SKM-1 (cell line): ENCODE data around the gene CATSPERZ.
"Not testable (repeated sequence)": the region's sequence is repeated elsewhere in the genome, so short reads cannot be mapped to it uniquely, and the experiment has no call there.

ENCODE experiments used
- DNase-seq: peaks from one replicate; lab custom pipeline; 2025; ENCODE audit not compliant: unreplicated experiment; lab: John Stamatoyannopoulos, UW

The CATSPERZ gene

GRCh38 chr11:64303109-64304031, 3.2 kb downstream of the CATSPERZ start:
- no peak for DNase-seq

DNA sequence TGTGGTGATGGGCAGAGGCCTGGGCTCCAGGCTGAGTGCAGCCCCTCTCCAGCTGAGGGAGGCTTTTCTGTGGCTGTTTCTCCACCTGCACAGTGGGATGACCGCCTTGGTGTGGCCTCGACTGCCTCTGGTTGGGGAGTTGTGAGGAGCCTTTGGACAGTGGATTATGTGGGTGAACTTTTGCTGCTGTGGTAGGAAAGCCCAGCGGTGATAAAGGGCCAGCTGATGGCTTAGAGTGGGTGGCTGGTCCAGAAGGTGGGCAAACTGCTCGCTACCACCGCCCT, 3.8 kb downstream of the CATSPERZ start:
- DNase-seq: no peak

DNA sequence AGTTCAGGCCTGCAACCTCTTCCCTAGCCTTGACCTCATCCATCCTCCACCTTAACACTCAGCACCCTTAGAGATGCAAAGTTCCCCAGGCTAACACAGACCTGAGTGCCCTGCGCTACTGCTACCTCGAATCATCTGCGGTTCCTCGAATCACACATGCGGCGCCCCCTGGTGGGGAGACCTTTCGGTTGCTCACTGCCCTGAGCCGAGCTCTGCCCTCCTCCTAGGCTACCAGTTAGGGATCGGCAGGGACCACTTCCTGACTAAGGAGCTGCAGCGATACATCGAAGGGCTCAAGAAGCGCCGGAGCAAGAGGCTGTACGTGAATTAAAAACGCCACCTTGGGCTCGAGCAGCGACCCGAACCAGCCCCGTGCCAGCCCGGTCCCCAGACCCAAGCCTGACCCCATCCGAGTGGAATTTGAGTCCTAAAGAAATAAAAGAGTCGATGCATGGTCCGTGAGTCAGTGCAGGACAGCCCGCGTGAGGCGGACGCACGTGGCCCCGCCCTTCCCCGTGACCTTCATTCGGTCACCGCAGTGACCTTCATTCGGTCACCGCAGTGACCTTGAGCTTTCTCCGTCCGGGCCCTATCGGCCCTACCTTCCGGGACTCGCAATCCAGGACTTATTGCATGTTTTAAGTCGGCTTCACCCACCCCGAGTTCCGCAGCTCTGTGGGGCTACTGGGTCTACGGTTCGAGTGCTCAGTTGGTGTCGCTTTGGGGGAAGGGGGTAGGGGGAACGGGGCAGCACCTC, 4.3 kb downstream of the CATSPERZ start:
- DNase-seq: peak; percentile 93

DNA sequence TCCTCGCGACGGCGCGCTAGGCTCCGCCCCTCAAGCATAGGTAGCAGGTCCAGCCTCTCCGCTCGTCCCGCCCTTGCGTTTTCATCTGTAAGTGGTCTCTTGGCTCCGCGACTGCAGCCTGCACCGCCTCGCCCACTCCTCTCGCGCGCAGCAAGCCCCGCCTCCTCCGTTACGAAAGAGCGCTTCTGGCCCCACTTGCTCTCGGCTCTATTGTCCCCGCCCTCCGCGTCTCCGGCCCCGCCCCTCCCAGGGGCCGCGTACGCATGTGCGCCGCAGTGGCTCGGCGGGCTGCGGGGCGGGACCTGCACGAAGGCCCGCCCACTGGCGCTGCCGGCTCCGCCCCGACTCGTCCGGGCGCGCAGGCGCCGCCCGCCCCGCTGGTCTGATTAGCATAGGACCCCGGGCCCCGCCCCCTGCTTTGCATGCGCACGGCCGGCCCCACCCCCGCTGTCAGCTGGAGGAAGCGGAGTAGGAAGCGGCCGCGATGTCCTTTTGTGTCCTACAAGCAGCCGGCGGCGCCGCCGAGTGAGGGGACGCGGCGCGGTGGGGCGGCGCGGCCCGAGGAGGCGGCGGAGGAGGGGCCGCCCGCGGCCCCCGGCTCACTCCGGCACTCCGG, 5.0 kb downstream of the CATSPERZ start, which contains the start of gene ESRRA:
Gene ESRRA, plus strand, starts transcription at position 450 of the 616 bp plus-strand sequence. CDS start 1,656 bp downstream, outside the sequence.
- DNase-seq: peak; percentile 99

GRCh38 chr11:64305691-64306562, 5.8 kb downstream of the CATSPERZ start:
- peak; percentile 79 for DNase-seq

DNA sequence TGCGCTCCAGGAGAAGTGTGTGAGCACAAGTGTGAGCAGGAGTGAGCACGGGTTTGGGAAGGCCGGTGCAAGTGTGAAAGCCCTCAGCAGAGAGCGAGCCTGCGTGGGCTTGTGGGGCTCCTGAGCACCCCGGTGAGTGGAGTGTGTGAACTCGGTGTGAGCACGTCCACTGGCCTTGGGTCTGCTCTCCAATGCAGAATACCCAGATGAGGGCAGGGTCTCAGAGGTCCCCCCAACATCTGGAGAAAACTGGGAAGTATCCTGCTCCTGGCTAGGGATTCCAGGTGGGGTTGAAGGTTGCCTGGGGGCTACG, 6.4 kb downstream of the CATSPERZ start:
- no peak for DNase-seq

- DNase-seq: no peak
Measured at GRCh38 chr11:64306876-64307622, 6.9 kb downstream of the CATSPERZ start.

GRCh38 chr11:64307795-64308194, 7.6 kb downstream of the CATSPERZ start:
- DNase-seq: not testable (repeated sequence)

GRCh38 chr11:64312947-64313346, 12.8 kb downstream of the CATSPERZ start:
- DNase-seq: no peak

DNA sequence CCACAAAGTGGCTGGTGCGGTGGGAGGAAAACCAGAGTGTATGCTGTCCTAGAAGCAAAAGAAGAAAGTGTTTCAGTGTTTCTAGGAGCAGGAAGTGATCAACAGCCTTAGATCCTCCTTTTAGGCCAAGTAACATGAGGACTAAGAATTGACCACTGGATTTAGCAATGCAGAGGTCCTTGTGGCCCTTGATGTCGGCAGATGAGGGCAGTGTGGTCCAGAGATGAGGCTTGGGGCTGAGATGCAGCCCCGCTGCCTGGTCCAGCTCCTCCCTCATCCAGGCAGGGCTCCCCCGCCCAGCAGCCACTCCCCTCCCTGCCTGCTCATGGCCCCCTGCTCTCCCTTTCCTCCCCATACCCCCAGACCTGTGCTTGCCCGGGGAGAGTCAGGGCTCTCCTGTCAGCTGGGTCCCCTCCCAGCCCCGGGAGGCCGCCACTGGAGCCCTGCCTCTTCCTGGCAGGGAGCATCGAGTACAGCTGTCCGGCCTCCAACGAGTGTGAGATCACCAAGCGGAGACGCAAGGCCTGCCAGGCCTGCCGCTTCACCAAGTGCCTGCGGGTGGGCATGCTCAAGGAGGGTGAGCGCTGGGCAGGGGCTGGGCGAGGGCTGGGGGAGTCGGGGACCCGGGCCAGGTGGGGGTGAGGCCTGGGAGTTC, 13.5 kb downstream of the CATSPERZ start:
- no peak for DNase-seq

DNA sequence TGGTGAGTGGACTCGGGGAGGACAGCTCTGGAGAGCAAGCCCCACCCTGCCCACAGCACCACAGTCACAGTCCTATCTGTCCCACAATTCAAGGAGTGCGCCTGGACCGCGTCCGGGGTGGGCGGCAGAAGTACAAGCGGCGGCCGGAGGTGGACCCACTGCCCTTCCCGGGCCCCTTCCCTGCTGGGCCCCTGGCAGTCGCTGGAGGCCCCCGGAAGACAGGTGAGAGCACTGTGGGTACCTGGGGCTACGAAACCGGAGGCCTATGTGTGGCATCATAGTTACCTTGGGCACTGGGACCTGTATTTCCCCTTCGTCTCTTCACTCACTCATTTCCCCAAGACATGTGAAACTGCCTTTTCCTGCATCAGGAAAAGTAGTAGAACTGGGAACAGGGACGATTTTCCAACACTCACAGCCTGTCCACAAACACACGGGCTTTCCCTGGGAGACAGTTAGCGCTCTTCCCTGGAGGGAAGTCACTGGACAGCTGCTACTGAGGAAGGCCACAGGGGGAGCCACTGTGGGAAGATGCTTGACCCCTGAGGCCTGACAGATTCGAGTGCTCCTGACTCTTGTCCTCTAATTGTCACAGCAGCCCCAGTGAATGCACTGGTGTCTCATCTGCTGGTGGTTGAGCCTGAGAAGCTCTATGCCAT, 14.1 kb downstream of the CATSPERZ start:
- no peak for DNase-seq

DNA sequence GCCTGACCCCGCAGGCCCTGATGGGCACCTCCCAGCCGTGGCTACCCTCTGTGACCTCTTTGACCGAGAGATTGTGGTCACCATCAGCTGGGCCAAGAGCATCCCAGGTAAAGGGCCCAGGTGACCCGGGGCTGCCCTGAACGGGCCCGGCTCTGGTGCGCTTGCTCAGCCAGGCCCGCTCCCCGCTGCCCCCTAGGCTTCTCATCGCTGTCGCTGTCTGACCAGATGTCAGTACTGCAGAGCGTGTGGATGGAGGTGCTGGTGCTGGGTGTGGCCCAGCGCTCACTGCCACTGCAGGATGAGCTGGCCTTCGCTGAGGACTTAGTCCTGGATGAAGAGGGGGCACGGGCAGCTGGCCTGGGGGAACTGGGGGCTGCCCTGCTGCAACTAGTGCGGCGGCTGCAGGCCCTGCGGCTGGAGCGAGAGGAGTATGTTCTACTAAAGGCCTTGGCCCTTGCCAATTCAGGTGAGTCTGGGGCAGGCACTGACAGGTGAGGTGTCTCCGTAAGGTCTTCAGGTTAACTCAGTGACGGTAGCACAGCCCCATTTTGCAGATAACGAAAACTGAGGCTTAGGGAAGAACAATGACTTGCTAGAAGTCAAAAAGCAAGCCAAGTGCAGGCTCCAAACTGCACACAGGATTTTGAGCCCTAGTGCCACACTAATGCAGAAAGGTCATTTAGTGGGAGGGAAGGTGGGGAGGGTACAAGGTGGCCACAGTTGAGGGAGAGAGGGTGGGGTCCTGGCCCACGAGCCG, 14.8 kb downstream of the CATSPERZ start:
- no peak for DNase-seq

DNA sequence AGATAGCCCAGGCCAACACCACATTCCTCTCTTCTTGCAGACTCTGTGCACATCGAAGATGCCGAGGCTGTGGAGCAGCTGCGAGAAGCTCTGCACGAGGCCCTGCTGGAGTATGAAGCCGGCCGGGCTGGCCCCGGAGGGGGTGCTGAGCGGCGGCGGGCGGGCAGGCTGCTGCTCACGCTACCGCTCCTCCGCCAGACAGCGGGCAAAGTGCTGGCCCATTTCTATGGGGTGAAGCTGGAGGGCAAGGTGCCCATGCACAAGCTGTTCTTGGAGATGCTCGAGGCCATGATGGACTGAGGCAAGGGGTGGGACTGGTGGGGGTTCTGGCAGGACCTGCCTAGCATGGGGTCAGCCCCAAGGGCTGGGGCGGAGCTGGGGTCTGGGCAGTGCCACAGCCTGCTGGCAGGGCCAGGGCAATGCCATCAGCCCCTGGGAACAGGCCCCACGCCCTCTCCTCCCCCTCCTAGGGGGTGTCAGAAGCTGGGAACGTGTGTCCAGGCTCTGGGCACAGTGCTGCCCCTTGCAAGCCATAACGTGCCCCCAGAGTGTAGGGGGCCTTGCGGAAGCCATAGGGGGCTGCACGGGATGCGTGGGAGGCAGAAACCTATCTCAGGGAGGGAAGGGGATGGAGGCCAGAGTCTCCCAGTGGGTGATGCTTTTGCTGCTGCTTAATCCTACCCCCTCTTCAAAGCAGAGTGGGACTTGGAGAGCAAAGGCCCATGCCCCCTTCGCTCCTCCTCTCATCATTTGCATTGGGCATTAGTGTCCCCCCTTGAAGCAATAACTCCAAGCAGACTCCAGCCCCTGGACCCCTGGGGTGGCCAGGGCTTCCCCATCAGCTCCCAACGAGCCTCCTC, 15.7 kb downstream of the CATSPERZ start:
- not testable (repeated sequence) for DNase-seq

DNA sequence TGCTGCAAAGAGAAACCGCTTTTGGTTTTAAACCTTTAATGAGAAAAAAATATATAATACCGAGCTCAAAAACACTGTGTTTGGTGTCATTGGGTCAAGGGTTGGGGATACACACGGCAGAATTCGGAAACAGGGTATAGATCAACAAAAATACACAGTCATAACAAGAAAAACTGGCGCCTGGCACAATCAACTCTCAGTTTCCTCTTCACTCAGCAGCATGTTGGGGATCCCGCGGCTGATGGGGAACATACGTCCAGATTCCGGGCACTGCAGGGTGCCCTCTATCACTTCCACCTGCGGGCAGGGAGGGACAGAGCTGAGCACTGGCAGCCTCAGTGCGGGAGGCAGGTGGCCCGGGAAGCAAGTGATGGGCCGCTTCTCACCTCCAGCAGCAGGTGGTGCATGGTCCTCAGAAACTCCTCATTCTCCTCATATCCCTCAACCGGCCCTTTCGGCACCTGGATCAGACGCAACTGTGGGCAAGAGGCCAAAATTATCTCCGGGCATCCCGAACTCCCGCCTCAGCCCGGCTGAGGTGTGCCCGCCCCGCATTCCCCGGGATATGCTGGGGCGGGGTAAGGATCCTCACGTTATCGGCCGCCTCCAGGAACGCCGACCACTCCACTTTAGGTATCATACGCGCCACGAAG, 16.6 kb downstream of the CATSPERZ start:
- no peak for DNase-seq

DNA sequence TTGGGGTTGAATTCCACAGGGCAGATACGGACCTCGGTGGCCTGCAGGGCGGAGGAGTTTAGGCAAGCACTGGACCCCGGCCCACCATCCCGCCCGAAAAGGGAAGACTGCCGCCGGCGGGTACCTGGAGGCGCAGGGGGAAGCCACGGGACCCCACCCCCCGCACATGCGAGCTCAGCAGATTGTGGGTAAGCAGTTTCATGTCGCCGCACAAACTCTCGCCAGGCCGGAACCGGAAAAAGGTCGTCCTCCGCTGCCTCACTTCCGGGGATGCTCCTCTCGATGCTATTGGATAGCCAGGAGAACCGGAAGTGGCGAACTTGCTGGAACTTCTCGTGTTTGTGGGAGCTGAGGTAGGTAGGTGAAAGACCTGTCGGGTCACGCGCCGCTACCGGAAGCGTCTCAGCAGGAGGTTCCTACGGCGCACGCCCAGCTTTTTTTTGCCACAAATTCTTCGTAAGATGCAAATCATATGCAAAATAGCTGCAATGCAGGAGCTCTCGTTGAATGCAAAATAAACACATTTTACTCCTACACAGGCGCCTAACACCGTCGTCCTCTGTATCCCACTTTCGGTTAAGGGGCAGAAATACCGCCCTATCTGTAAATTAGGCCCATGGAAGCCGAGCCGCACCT, 17.3 kb downstream of the CATSPERZ start, which contains the start of gene TRMT112:
Gene TRMT112, minus strand, starts transcription at position 235 of the 636 bp plus-strand sequence. Its CDS starts 33 bp downstream, at position 202.
- peak; percentile 95 for DNase-seq
